NCI-H2081 treated with DMSO at 0.1 percent for 48 hours (cell line): ENCODE measurements around the gene CAMK2D.

ENCODE experiments used
- DNase-seq: peaks from one replicate; lab custom pipeline; 2025; lab: John Stamatoyannopoulos, UW

Gene CAMK2D

DNA sequence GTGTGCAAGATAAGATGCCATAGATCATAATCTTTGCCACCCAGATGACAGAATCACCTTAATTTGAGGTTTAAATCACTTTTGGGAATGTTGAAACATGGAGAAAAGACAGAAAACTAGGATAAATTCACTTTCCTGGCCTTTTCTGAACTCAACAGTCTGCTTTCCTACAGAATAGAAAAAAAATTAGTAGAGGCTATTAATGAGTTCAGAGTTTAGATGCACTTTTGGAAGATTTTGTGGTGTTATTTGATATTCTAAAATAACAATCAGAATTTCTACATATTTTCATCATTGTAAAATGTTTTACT is 195.9 kb downstream of the CAMK2D start:
- DNase-seq, result no peak

DNA sequence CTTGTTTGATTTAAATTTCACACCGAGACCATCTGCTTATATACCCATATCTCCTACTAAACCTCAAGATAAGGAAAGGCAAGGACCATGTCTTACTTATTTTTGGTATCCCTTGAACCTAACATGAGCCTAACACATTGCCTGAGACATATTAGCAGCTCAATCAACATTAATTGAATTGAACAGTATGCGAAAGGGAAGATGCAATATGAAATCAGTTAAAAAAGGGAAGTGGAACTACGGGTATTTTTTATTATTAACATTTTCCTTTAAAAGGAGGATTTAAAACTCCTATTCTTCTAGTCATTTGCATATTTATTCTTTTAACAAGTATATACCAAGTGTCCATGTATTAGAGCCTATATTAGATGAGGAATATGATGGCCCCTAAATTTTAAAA is 197.0 kb downstream of the CAMK2D start:
- DNase-seq, result no peak

DNA sequence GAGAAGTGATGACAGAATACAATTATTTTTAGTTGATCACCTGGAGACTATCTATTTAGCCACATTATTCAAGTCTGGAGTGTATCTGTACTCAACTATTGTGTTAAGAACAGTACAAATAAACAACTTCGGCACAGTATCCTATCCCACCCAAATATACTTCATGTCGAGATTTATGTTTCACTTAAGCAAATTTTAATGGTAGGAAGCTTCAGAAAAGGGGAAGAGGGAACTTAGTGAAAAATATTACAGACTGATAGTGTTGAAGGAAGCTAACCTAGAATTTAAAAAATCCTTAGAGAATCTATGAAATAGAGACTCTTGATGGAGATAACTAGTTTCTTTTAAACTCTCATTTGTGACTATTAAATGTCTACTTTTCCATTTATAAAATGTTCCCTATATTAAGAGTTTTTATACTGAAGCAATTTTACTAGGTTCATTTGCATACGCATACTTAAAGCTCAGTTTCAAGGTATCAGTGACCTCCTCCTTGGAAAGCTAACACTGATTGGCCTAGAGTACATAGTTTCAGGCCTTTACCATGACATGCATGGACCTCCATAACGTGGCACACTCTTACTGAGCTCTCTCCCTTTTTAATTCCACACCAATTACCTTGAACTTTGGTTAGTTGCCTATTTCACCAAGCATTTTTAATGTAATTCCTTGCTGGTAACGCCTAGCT is 197.7 kb downstream of the CAMK2D start:
- no peak for DNase-seq

DNA sequence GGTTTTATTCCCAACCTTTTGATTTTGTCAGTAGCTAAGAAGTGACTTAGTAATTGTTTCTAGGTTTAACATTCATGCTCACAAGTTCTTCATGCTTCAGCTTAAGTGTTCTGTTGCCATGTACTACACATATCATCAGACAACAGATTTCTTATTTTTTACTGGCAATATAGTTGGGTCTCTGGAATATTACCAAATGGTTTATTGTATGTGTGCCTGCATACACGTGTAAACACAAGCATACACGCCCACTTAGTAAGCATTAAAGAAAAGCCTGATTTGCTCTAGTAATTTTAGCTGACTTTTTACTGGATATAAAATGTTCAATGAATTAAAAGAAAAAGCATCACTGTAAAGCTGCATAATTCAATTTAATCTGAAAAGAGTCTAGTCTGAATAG is 199.8 kb downstream of the CAMK2D start:
- no peak for DNase-seq

DNA sequence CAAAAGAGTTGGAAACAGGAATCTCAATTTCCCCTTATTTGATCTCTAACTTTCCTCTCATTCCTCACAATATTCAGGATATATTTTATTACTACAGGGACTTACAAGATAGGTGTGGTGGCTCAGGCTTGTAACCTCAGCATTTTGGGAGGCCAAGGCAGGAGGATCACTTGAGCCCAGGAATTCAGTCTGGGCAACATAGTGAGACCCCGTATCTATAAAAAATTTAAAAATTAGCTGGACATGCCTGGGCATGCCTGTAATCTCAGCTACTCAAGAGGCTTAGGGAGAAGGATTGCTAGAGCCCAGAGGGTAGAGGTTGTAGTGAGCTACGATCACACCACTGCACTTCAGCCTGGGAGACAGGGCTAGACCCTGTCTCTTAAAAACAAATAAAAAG is 200.4 kb downstream of the CAMK2D start:
- DNase-seq, result no peak

DNA sequence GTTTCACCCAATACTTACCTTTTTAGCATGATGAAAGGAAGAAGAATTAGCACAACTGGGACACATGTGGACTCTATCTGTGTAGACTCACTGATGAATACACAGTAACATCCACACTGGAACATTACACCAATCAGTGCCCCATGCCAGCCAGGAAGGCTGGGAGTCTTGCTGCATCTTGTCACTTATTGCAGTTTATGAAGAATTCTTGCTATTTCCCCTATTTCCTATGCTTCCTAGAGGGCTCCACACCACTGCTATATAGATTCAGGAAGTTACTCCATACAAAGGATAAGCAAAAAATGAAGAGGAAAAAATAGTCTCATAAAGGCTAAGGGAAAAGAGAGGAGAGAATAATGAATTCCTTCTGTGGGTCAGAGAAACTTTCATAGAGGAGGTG is 201.0 kb downstream of the CAMK2D start:
- no peak for DNase-seq

DNA sequence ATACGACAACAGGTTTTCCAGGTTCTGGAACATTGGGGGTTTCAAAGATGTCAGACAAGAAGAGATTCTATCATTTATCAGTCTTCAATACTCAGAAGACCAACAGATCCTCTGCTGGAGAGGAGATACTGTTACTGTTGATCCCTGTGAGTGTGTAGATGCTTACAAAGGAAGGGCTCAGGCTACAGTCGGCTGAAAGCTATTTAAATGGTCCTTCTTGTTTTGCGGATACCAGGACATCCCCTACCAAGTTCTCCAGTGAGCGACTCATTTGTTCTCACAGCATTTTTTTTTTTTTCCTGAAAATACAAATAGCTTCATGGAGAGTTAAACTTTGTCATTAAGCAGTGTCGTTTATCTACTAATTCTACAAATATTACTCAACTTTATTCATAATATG is 201.6 kb downstream of the CAMK2D start:
- DNase-seq, result no peak

DNA sequence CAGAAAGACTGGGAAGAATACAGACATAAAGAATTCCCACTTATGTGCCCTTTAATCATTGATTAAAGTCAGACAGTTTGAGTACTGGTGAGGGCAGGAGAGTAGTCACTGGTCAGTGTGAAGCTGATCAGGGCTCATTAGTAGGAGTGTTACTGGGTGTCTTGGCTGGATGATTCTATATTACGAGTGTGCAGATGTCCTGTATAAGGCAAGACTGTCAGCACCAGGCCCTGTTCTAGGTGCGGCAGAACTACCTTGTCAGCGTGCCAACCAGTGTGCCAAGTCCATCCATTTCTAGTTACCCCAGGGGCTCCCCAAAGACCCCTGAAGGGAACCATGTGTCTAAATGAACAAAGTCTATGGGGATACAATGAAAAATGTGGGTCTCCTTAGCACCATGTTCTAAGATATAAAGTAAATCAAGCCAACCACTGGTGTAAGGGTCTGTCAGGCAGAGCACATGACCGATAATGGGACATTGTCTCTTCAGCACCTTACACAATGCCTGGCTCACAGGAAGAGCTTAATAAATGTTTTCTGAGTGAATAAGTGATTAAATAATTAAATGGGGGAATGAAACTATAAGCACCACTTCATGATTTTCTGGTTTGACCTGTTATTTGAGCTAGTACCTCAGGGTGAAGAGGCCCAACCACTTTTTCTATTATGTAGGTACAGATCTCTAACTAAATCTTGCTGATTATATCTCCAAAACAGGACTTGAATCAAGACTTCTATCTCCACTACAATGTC is 205.0 kb downstream of the CAMK2D start:
- DNase-seq, result no peak

DNA sequence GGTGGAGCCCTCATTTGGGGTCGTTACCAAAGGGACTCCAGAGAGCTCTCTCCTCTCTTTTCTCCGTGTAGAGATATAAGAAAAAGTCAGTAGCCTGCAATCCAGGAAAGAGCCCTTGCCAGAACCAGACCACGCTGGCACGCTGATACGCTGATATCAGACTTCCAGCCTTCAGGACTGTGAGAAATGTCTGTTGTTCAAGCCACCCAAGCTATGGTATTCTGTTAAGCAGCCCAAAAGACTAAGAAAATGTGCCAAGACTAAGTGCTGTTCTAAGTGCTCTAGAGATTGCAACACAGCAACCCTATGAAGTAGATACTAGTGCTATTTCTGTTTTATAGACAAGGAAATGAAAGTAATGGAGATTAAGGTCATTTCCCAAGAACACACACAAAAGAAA is 205.7 kb downstream of the CAMK2D start:
- no peak for DNase-seq

DNA sequence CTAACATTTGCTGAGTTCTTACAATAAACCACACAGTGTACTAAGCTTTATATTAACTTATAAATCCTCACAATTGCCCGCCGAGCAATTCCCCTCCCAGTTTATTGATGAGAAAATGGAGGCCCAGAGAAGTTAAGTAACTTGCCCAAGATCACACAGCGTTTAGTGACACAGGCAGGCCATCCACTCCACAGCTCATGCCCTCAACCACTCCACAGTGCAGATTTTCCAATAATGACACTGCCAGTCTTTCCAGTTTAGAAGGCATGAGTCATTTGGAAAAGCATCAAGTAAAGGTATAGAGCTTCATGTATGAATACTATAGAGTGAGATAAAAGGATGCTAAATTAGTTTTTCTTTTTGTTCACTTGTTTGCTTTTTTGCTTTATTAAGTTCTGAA is 208.5 kb downstream of the CAMK2D start:
- DNase-seq, result no peak

DNA sequence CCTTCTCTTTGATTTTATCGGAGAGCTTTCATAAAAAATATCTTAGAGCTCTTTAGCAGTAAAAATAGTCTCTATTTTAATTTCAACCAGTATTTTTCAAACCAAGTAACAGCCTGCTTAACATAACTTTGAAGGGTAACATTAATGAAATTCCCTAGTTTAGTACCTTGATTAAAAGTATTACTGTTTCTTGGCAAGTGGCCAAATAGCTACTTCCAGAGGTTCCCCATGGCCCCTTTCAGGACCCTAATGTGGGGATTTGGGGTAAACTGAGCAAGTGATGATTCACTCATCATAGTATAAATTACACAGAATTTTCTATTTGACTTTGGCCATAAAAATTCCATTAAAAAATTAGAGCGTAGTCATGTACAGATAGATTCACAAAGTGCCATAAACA is 211.0 kb downstream of the CAMK2D start:
- DNase-seq, result no peak

DNA sequence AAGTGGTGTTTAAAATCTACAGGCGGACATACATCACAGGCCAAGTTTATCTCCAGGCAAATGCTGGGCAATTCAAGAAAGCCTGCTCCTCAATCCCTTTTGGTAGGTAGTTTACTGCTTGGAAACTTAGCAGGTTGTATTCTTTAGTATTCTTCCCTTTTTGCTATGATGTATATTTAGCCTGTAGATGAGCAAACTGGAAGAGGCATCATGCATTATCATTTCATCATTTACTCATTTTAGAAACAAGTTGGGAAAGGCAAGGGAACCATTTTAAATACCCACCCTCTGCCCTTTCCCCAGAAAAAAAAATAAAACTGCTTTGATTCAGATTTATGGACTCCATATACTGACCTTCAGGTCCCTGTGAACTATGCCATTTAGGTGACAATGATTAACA is 213.2 kb downstream of the CAMK2D start:
- DNase-seq, result no peak

DNA sequence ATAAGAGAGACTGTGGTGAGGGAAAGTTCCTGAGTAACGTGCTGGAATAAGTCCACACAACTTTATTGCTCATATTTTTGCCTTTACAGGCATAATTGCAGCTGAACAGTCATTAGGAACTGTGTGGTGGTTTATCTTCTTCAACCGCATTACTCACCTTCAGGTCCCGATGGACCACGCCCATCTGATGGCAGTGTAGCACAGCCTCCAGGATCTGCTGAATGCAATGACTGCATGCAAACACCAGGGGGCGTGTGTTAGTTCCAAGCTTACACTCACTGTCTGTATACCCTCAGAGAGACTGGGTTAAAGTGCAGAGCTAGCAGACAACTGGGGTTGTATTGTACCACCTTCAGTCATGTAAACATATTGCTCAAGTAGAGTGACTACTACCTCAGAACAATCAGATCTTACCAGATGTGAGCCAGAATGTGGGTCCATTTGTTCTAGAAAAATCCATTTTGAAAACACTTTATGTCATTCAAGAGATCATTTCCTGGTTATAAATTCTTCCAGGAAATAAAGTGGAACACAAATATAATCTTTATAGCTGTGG is 214.0 kb downstream of the CAMK2D start:
- peak; percentile 58 for DNase-seq

DNA sequence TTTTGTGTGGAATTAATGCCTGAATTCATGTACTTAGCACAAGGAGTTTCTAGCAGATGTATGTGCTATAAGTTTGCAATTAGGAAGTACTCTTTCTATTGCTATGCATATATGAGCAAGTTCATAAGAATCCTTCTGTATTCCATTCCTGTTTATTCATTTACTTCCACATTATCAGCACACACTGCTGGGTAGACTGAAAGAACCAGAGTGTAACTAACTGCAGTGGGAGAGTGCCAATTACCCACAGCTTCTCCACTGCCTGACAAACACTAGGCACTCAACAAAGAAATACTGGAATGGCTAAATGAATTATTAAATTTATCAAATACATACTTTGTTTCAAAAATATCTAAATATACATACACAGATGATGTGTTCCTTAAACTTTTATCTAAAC is 219.6 kb downstream of the CAMK2D start:
- DNase-seq, result no peak

DNA sequence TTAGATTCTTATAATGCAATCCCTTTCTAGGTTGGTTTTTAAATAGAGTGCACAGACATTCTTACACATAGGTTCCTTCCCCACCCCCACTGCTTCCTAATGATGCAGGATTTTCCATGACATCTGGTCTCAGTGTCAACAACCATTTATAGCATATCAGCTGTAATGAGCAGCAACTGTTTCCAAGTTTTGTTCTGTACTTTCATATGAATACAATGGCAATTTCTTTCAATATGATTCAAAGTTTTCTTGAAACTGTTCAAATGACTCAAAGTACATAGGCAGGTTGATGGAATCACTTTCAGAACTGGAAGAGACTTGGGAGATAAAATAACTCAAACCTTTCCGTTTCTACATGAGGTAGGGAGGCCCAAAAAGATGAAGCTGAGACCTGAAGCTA is 220.7 kb downstream of the CAMK2D start:
- DNase-seq, result no peak

DNA sequence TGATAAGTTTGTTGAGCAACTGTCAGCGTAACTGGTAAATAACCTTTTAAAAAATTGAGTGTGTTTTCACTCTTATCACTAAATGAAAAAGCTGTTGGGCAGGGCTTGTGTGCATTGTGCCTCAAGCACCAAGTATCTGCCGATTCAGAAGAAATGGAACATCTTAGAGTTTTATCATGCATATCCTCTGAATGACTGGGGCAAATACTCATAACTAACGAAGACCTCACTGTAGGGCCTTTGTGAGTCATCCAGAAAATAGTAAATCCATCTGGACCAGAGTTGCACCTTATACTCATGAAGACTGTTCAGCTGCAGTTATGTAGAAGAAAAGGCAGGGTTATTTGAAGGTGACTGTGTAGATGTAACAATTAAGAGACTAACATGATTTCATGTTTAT is 222.1 kb downstream of the CAMK2D start:
- DNase-seq, result no peak

DNA sequence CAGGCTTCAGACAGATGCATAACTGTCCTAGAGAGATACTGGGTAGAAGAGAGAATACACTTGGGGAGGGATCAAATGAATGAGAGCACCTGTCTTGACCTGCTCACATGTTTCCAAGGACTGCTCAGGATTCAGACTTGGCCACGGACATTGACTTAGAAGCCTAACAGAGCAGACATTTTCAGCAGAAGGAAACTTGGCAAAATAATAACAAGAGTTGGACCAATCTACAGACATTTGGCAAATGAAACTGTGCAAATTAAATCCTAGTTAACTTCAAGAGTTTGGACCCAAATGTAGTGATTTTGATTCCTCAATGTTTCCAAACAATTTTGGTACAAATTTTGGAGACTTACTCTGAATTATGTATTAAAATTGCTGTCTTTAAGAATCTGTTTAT is 223.9 kb downstream of the CAMK2D start:
- DNase-seq, result no peak

DNA sequence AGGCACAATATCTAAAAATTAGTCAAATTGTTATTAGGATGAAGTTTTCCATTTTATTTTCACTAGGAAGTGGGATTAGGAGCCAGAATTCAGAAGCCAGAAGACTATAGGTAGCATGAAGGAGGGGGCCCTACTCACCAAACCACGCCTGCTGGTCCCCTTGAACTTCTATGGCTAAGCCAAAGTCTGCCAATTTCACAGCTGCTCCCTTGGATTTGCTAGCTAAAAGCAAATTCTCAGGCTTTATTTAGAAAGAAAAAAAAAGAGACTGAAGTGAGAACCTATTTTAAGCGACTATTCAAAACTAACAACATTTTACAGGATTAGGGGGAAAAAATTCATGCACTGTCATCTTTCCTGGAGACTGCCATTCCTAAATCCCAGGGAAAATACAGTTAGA is 224.3 kb downstream of the CAMK2D start:
- DNase-seq, result no peak

DNA sequence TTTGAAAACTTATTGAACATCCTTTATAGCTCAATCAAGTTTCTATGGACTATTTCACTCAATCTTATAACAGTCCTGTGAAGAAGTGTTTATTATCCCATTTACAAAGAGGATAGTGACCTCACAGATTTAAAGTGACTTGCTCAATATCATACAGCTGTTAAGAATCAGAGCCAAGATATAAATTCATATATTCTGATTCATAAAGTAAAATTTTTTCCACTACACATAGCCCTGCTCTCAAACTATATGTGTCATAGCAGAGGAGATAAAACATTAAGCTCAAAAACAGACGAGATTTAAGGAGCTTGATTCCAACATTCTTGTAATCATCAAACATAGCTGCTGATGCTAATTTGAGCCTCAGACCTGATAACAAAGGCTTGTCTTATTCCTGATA is 226.8 kb downstream of the CAMK2D start:
- DNase-seq, result no peak

DNA sequence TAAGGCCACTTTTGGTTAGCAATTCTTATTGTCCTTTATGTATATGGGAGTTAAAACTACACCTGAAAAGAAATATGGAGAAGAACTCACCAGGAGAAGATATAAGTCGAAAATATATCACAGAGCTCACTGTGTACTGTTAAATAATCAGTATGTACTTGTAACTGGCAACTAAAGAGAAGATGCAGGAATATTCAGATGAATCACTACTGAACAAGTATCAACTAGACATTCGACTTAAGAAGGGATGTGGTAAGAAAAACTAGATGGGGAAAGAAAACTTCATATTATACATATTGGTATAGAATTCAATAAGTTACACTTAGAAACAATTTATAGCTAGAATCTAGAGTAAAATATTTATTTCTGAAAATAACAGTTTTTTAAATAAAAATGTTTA is 230.0 kb downstream of the CAMK2D start:
- no peak for DNase-seq

DNA sequence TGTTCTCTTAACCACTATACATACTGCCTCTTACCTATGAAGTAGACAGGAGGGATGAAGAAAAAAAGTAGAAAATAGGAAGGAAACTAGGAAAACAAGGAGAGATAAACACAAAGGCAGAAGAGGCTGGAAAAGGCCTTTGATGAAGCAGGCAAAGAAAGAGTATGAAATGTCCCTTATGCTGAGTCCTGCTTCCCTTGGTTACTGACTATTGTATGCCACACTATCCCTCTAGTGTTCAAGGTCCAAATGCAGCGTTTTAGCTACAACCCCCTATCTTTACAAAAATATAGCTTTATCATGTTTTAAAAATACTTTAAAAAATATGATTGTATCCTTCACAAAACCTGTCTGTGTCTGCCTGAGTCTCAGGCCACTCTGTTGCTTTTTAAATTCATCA is 233.1 kb downstream of the CAMK2D start:
- DNase-seq, result no peak

DNA sequence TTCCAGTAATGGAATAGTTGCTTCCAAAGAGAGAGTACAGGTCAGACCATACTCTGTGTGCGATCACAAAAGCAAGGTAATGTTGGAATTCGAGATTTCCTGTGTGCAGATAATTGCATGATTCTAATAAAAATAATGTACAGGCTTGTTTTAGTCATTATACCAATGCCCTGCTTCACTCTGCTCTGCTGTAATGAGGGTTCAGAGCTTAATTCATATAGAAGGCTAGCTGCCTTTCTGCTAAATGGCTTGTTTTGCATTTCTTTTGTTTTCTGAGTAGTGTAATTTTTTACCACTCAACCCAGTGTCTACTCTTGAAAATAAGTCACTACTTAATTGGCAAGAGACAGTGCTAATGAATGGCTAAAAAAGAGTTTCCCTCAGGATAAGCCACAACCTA is 236.0 kb downstream of the CAMK2D start:
- no peak for DNase-seq

DNA sequence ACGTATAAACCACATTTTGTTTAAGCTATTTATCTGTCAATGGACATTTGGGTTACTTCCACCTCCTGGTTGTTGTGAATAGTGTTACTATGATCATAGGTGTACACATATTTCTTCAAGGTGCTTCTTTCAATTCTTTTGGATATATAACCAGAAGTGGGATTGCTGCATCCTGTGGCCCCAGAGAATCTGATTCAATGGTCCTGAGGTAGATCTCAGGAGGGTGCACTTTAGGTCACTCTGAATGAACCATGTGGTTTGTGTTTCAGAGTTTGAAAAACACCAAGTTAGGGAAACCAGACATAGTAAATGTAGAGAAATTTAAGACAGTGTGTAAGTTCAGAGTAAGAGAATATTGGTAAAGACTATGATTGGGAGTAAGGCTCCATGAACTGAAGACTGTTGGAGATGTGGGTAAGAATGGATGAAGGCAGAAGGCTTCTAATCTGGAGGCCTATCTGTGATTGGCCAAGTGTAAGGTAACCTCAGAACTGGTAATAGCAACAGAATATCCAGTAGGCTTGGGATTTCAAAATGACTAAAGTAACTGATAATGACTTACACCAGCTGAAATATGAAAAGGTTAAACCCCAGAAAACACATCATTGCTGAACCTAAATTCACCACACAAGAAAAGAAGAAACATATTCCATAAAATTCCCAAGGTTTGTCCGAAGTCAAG is 236.9 kb downstream of the CAMK2D start:
- DNase-seq, result no peak
